Ishikawa (cell line): Measurements from ENCODE around the gene HAND1.

Experiments
- CEBPB ChIP-seq: IDR thresholded peaks from 2 replicates; pipeline ENCODE4 v1.6.1; 2012
- CREB1 ChIP-seq: IDR thresholded peaks from 2 replicates; pipeline ENCODE4 v1.6.1; 2012; ENCODE audit warnings: low read depth
- EGR1 ChIP-seq: IDR thresholded peaks from 2 replicates; pipeline ENCODE4 v1.6.1; 2012
- EP300 ChIP-seq: IDR thresholded peaks from 2 replicates; pipeline ENCODE4 v1.6.1; 2012; ENCODE audit warnings: borderline replicate concordance
- FOXM1 ChIP-seq: IDR thresholded peaks from 2 replicates; pipeline ENCODE4 v1.6.1; 2012; ENCODE audit warnings: low read depth, borderline replicate concordance
- NFIC ChIP-seq: IDR thresholded peaks from 2 replicates; pipeline ENCODE4 v1.6.1; 2012
- RAD21 ChIP-seq: IDR thresholded peaks from 2 replicates; pipeline ENCODE4 v1.6.1; 2012; ENCODE audit warnings: low read depth
- TAF1 ChIP-seq: IDR thresholded peaks from 2 replicates; pipeline ENCODE4 v1.6.1; 2012; ENCODE audit warnings: low read depth, mild to moderate bottlenecking
- TCF12 ChIP-seq: IDR thresholded peaks from 2 replicates; pipeline ENCODE4 v1.6.1; 2012; ENCODE audit warnings: low read depth
- TEAD4 ChIP-seq: IDR thresholded peaks from 2 replicates; pipeline ENCODE4 v1.6.1; 2012
- YY1 ChIP-seq: IDR thresholded peaks from 2 replicates; pipeline ENCODE4 v1.6.1; 2012; ENCODE audit warnings: low read depth
- ZBTB7A ChIP-seq: IDR thresholded peaks from 2 replicates; pipeline ENCODE4 v1.6.1; 2012; ENCODE audit warnings: low read depth
- TF ChIP-seq, protein P1 (sequence below): IDR thresholded peaks from 2 replicates; pipeline ENCODE4 v1.6.1; 2012
- TF ChIP-seq, protein P2 (sequence below): IDR thresholded peaks from 2 replicates; pipeline ENCODE4 v1.6.1; 2012; ENCODE audit warnings: low read depth, mild to moderate bottlenecking
- TF ChIP-seq, protein P3 (sequence below): IDR thresholded peaks from 2 replicates; pipeline ENCODE4 v1.6.1; 2012

The HAND1 gene

DNA sequence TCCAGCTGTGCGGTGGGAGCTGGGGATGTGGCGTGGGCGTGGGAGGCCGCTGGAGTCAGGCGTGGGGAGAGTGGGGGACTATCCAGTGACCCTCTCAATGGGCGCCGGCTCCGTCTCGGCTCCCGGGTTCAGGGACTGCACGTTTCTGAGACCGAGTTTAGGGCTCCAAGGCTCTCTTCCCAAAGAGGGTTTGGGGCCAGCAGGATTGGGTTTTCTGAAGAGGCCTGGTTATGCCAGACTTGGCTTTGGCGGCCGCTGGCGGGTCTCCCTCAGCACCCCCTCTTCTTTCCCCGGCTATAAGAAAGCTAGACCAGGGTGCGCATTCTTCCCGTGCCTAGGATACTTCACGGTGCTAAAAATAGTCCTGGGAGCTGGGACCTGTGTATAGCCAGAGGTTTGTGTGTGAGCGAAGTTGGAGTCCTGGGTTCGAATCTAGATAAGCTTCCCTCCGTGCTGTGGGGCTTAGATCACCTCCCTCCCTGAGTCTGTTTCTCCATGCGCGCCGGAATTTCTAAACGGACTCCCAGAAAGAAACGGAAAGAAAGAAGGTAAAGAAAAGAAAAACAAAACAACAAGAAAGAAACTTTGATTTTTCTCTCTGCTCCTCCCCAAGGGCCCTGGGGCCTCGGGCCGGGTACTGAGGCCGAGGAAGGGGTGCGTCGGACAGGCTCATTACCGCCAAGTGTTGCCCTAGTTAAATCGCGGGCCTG, 5.0 kb downstream of the HAND1 start:
- TF ChIP-seq CEBPB (no peak), CREB1 (no peak), TAF1 (no peak), ZBTB7A (no peak), EP300 (no peak), YY1 (no peak), FOXM1 (no peak), RAD21 (no peak), TCF12 (no peak)
- TF ChIP-seq, protein P1, sequence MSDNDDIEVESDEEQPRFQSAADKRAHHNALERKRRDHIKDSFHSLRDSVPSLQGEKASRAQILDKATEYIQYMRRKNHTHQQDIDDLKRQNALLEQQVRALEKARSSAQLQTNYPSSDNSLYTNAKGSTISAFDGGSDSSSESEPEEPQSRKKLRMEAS: no peak
- TF ChIP-seq, protein P2, sequence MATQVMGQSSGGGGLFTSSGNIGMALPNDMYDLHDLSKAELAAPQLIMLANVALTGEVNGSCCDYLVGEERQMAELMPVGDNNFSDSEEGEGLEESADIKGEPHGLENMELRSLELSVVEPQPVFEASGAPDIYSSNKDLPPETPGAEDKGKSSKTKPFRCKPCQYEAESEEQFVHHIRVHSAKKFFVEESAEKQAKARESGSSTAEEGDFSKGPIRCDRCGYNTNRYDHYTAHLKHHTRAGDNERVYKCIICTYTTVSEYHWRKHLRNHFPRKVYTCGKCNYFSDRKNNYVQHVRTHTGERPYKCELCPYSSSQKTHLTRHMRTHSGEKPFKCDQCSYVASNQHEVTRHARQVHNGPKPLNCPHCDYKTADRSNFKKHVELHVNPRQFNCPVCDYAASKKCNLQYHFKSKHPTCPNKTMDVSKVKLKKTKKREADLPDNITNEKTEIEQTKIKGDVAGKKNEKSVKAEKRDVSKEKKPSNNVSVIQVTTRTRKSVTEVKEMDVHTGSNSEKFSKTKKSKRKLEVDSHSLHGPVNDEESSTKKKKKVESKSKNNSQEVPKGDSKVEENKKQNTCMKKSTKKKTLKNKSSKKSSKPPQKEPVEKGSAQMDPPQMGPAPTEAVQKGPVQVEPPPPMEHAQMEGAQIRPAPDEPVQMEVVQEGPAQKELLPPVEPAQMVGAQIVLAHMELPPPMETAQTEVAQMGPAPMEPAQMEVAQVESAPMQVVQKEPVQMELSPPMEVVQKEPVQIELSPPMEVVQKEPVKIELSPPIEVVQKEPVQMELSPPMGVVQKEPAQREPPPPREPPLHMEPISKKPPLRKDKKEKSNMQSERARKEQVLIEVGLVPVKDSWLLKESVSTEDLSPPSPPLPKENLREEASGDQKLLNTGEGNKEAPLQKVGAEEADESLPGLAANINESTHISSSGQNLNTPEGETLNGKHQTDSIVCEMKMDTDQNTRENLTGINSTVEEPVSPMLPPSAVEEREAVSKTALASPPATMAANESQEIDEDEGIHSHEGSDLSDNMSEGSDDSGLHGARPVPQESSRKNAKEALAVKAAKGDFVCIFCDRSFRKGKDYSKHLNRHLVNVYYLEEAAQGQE: no peak

DNA sequence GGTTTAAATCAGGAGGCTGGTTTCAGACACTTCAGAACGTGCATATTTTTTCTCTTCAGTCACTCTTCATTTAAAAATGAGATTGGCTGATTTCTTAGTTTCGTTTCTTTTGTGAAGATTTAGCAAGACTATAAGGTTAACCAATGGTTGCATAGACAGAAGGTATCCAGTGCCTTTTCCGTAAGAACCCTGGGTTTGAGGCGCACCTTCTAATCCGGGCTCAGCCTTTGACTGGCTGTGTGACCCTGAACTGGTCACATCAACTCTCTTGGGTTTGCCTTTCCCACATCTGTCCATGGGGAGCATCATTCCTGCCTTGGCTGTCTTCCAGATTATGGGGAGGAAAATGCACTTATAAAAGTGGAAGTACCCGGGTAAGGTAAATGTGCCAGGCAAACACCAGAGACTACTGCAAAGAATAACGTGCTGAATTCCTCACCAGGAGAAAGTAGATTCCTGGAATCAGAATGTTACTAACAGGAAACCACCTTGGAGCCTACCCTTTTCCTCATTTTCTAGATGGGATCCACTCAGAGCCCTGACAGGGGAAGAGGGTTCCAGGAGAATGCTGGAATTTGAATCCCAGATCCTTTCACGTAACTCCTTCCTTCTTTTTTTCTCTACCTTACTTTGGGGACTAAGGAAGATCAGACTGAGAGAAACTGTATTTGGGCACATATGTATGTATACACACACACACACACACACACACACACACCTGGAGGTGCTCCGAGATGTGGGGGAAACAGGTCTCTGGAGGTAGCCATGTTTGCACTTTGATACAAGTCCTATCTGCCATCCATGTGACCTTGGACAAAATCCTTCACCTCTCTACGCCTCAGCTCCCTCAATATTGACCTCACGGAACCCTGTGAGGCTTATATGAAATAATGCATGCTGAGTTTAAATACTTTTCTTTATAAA, 6.8 kb downstream of the HAND1 start:
- no peak for TF ChIP-seq TEAD4
- no peak for TF ChIP-seq ZBTB7A
- no peak for TF ChIP-seq YY1
- TF ChIP-seq TAF1: no peak
- TF ChIP-seq TCF12: no peak
- no peak for TF ChIP-seq CREB1
- no peak for TF ChIP-seq RAD21
- no peak for TF ChIP-seq FOXM1
- TF ChIP-seq, protein P1: no peak
- TF ChIP-seq CEBPB: no peak
- no peak for TF ChIP-seq NFIC
- no peak for TF ChIP-seq EGR1
- TF ChIP-seq, protein P2: no peak

DNA sequence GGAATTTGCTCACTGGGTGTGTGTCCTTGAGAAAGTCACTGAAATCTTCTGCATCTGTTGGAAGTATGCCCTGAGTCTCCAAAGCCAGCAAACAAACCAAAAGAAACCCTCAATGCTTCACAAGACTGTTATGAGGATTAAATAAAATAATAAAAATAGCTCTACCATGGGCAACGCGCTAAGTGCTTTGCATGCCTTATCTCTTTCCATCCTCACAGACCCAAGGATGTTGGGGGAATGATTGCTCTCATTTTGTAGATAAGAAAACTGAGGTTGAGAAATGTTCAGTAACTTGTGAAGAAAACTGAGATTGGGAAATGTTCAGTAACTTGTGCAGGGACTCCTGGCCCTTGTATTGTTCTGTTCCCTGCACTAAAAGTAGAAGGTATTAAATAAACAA, 7.9 kb downstream of the HAND1 start:
- no peak for TF ChIP-seq FOXM1
- TF ChIP-seq NFIC: no peak

DNA sequence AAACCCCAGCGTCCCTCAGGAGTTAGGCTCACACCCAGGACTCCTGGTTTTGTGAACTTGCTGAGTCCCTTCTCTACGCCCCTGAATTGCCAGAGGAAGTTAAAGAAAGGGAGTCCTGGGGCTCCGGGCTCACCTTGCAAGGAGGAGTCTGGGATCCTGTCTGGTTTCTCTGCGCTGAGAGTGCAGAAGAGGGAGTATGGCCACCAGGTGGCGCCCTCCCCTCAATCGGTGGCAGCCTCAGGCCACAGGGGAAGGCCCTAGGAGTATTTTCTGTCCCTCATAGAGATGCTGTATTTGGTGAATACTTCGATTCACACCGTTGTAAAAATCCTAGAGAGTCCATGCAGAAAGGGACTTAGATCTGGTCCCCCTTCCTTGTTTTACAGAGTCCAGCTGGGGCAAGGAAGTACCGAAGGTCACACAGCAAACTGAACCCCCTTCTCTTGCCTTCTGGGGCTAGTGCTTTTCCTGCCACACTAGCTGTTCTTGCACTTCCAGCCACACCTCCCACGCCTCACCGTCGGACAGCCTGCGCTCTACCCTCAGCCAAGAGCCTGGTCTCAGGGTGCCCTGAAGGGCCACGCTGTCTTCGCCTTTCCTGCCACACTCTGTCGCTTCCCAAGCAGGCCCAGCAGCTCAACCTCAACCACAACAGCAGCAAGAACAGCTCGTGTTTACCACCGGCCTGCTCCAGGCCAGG, 10.2 kb downstream of the HAND1 start:
- TF ChIP-seq, protein P1: no peak
- TF ChIP-seq RAD21: peak; percentile 93

DNA sequence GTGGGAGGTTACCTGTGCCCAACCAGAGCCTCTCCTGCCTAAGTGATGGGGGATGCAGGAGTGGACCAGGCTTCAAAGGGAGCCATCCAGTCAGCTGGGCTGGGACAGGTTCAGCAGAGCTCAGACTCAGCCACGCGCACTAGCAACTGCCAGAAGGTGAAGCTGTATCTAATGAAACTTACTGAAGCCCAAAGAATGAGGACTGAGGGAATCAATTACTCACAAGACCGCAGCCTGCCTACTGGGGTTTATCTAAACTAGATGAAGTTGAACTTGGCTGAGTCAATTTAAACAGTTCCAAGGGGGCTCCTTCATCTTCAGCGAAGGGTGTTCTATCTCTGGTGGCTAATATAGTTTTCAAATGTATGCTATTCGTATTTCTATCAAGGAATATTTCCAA, 11.4 kb downstream of the HAND1 start:
- TF ChIP-seq FOXM1 (no peak), YY1 (no peak), EGR1 (no peak), NFIC (no peak), EP300 (no peak), CREB1 (no peak), TAF1 (no peak), TEAD4 (no peak), ZBTB7A (no peak), RAD21 (no peak), TCF12 (no peak), CEBPB (no peak)
- TF ChIP-seq, protein P3, sequence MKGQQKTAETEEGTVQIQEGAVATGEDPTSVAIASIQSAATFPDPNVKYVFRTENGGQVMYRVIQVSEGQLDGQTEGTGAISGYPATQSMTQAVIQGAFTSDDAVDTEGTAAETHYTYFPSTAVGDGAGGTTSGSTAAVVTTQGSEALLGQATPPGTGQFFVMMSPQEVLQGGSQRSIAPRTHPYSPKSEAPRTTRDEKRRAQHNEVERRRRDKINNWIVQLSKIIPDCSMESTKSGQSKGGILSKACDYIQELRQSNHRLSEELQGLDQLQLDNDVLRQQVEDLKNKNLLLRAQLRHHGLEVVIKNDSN: no peak
- TF ChIP-seq, protein P1: no peak
- TF ChIP-seq, protein P2: no peak
